ENCODE measurements around the gene HCN3.

DNA sequence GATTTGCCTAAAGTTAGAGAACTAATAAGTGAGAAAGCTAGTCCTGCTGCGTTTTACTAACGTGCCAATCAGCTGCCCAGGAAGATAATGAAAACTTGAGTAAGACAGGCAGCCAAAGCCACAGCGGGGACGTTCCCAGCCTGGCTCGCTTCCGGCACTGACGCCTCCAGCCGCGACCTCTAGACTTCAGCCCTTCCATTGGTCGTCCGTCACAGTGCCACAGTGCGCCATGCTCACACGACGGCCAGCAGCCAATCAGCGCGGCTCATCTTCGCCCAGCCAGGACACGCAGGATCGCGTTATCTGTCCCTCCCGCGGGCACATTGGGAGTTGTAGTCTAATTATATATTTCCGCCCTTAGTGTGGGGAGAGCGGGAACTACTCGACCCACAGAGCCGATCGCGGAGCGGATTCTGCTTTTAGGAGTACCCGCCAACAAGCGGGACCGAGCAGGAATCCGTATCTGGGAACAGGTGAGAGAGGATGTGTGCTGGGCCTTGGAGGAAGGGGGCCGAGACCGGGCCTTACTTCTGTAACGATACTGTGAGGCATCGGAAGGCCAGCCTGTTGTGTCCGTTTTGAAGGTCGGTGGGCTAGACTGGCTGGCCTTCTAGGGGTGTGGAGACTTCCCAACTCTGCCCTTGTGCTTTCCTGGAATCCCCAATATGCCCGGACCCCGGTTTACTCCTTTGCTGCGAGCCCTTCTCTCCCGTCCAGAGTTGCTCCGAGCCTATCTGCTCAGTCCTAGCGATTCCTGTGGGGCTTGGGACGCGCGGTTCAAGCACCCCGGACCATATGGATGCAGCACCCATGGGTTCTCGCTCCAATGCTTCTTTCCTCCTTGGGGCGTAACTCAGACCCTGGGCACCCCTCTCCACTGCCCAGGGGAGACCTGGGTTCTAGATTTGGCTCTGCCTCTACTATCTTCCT is 31.5 kb downstream of the HCN3 start, which contains the start of gene FDPS:
- TF ChIP-seq POLR2A (IDR thresholded peaks at IDR 0.05), result peak; percentile 2
- peak in 2 of 3 experiments; percentile 42 to 69 for TF ChIP-seq CTCF (IDR thresholded peaks at IDR 0.05)

All from testis (tissue), 2 donors.